ENCODE data around the gene FIGNL1. TPM values are rescaled to one million over a fixed set of nuclear protein-coding genes. Genes with fewer than 3 reads are reported as not detected.

FIGNL1 gene
- total and polyA plus RNA-seq, 11 donors: 1.9 to 5.8 (median 3.8) TPM

DNA sequence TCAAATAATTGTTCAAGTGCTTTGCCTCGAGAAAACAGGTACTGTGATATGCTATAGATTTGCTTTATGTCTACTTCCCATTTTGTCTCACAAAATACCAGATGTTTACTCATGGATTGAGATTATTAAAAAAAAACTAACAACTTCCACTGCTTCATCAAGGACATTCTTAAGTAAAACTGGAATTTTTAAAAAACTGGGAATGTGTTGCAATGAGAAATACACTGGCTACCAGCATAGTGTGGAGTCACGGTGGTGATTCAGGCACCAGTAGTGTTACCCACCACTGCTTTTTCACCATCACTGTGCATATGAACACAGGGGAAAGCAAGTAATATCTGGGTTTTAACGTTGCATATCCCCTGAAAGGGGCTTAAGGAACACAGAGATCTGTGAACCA lies 21.2 kb downstream of the FIGNL1 start:
- intact Hi-C loops (cut with DNase I): no loop called here
- no peak for TF ChIP-seq POLR2A (IDR thresholded peaks at IDR 0.05)
- TF ChIP-seq, protein P1, sequence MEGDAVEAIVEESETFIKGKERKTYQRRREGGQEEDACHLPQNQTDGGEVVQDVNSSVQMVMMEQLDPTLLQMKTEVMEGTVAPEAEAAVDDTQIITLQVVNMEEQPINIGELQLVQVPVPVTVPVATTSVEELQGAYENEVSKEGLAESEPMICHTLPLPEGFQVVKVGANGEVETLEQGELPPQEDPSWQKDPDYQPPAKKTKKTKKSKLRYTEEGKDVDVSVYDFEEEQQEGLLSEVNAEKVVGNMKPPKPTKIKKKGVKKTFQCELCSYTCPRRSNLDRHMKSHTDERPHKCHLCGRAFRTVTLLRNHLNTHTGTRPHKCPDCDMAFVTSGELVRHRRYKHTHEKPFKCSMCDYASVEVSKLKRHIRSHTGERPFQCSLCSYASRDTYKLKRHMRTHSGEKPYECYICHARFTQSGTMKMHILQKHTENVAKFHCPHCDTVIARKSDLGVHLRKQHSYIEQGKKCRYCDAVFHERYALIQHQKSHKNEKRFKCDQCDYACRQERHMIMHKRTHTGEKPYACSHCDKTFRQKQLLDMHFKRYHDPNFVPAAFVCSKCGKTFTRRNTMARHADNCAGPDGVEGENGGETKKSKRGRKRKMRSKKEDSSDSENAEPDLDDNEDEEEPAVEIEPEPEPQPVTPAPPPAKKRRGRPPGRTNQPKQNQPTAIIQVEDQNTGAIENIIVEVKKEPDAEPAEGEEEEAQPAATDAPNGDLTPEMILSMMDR (IDR thresholded peaks at IDR 0.05): no peak
- Histone ChIP-seq H3K4me3 (no peak overlapping the region), H3K27me3 (no peaks in the 10 kb centered on the region), H3K4me1 (no peaks in the 10 kb centered on the region), H3K9me3 (no peaks in the 10 kb centered on the region), H3K36me3 (no peaks in the 10 kb centered on the region), H3K27ac (no peak overlapping the region)
- DNase-seq (no peak), ATAC-seq (no peak)
- WGBS, 4 donors: 73 to 82% (median 75%) methylated on average over 3 of the region's 3 CpGs

DNA sequence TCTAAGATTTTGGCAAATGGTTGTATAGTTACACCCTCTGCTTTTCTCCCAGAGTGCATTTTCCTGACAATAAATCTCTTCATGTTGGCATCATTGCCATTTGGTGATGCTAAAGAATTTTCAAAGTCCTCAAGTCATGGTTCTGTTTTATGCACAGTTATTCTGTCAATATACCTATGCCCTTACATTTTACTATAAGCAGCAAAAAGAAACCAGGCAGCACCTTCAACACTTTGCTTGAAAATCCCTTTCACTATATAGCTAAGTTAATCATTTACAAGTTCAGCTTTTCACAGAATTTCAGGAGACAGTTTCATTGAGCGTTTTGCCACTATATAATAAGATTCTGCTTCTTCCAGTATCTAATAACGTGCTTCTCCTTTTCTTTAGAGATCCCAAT lies 22.6 kb downstream of the FIGNL1 start:
- TF ChIP-seq, protein P1 (IDR thresholded peaks at IDR 0.05): no peak
- TF ChIP-seq POLR2A (IDR thresholded peaks at IDR 0.05): no peak
- 80 to 86% (median 81%) methylated on average over 2 of the region's 2 CpGs for WGBS, 4 donors
- ATAC-seq: no peak

DNA sequence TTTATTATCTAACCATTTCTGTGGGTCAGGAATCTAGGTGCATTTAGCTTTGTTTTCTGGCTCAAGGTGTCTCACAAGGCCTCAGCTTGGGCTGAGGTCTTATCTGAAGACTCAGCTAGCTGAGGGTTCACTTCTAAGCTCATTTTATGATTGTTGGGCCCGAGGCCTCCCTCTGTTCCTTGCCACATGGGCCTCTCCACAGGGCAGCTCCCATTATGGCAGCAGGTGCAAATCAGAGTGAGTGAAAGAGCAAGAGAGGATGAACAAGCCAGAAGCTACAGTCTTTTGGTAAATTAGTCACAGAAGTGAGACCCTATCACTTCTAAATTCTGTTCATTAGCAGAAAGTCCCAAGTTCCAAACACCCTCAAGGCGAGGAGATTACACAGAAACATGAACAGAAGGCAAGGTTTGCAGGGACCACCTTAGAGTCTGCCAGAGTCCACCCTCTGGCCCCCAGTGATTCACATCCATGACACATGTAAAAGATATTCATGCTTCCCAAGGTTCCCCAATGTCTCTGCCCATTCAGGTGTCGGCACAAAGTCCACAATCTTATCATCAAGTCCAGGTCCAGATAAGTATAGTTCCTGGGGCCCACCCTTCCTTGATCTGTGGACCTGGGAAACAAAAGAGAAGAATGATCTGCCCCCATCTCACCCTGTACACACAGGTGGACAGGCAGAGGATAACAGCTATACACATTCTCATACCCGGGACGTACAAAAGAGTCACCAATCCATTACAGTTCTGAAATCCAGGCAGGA lies 23.7 kb downstream of the FIGNL1 start:
- TF ChIP-seq POLR2A (IDR thresholded peaks at IDR 0.05): no peak
- TF ChIP-seq, protein P1 (IDR thresholded peaks at IDR 0.05): no peak

More for the DNA sequence above, 22.6 kb downstream of the FIGNL1 start:
- DNase-seq: no peak
- Histone ChIP-seq H3K4me3 (no peak overlapping the region), H3K27me3 (no peaks in the 10 kb centered on the region), H3K27ac (no peak overlapping the region), H3K4me1 (no peaks in the 10 kb centered on the region), H3K9me3 (no peaks in the 10 kb centered on the region), H3K36me3 (no peaks in the 10 kb centered on the region)
- intact Hi-C loops (cut with DNase I): no loop called here

DNA sequence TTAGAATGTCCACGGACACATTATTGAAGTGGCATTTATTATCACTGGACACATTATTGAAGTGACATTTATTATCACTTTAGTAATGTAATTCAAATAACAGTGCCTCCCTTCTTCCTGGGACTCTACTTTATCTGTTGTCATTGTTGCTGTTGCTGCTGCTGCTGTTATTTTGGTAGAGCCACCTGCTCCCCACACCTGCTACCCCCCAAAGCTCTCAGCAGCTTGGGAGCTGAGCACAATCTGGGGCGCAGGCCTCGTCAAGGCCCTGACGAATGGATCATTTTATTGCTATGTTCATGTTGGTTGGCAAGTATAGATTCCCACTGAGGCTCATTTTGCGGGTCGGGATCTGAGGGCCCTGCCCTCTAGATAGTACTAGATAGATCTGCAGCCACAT lies 24.8 kb downstream of the FIGNL1 start:
- 84 to 91% (median 88%) methylated on average over 6 of the region's 6 CpGs for WGBS, 4 donors
- H3K27me3 ChIP-seq: no peaks in the 10 kb centered on the region
- intact Hi-C loops (cut with DNase I): no loop called here

More for the DNA sequence above, 23.7 kb downstream of the FIGNL1 start:
- Histone ChIP-seq H3K9me3 (no peaks in the 10 kb centered on the region), H3K4me1 (no peaks in the 10 kb centered on the region), H3K27me3 (no peaks in the 10 kb centered on the region), H3K36me3 (no peaks in the 10 kb centered on the region), H3K27ac (no peak overlapping the region), H3K4me3 (no peak overlapping the region)
- DNase-seq (no peak), ATAC-seq (no peak)
- intact Hi-C loops (cut with DNase I): no loop called here
- 84 to 88% (median 84%) methylated on average over 5 of the region's 5 CpGs for WGBS, 4 donors

More for the DNA sequence above, 24.8 kb downstream of the FIGNL1 start:
- Histone ChIP-seq H3K36me3 (no peaks in the 10 kb centered on the region), H3K4me1 (no peaks in the 10 kb centered on the region), H3K9me3 (no peaks in the 10 kb centered on the region), H3K4me3 (no peak overlapping the region), H3K27ac (no peak overlapping the region)
- DNase-seq (no peak), ATAC-seq (no peak)
- TF ChIP-seq POLR2A (IDR thresholded peaks at IDR 0.05): no peak
- TF ChIP-seq, protein P1 (IDR thresholded peaks at IDR 0.05): no peak
